Measurements from ENCODE around the gene REV1. TPM values are rescaled to one million over a fixed set of nuclear protein-coding genes. Genes with fewer than 3 reads are reported as not detected.

Gene REV1
- total RNA-seq, 2 experiments from 2014 or later = 27.9 to 29.1 TPM

DNA sequence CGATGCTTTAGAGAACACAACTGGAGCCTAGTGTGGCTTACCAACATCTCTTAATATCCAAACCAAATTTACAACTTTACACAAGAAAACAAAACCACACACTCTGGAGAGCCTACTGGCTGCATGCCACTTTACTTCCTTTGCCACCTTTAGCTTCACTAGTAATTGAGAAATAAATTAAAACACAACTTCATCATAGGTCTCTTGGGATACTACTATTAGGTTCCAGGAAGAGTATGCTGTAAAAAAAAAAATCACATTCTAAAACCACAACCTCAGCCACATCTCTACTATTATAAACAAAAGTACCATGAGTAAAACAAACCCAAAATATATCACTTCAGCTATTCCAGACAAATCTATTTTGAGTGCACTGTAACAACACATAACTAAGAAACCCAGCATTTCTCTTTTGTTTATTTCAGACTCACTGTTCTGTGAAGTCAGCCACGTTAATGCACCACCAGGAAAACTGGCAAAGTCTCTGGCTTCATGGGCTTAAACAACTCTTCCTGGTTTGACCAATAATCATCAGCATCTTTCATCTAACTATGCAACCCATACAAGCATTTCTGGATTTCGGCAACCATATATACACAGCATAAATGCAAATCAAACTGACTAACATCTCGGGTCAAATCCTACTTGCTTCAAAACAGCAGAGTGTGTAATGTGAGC is 59.1 kb downstream of the REV1 start:
- POLR2A ChIA-PET = no interaction called here
- Mint-ChIP-seq H3K36me3 (ENCODE audit: low read depth) (peaks cover 22% of the 10 kb centered on the region), H3K4me3 (no peak overlapping the region), H3K27me3 (no peaks in the 10 kb centered on the region), H3K9me3 (no peaks in the 10 kb centered on the region), H3K4me1 (peaks cover 12% of the 10 kb centered on the region), H3K27ac (no peak overlapping the region)
- CTCF ChIA-PET = no interaction called here
- no peak for DNase-seq

DNA sequence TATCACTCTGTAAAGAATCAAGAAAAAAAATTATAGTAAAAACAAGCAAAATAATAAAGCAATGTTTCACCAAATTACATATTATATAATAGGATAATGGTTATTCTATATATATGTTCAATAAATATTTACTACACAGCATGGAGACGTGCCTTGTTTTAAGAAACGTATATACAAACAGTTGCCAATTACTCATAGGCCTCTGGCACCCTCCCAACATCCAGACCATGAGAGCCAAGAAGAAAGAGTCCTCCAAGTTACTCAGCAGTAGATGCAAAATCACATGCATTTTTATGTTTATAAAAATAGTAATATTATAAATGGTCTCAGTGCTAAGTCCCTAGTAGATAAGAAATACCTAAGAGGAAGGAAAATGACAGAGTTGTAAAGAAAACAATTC is 64.8 kb downstream of the REV1 start:
- CTCF ChIA-PET = no interaction called here
- POLR2A ChIA-PET = no interaction called here
- DNase-seq = no peak
- H3K9me3 Mint-ChIP-seq = no peaks in the 10 kb centered on the region
- no peak overlapping the region for H3K4me3 Mint-ChIP-seq
- H3K36me3 Mint-ChIP-seq (ENCODE audit: low read depth) = peaks cover 30% of the 10 kb centered on the region
- H3K27me3 Mint-ChIP-seq = no peaks in the 10 kb centered on the region
- H3K27ac Mint-ChIP-seq = no peak overlapping the region
- H3K4me1 Mint-ChIP-seq = no peaks in the 10 kb centered on the region

DNA sequence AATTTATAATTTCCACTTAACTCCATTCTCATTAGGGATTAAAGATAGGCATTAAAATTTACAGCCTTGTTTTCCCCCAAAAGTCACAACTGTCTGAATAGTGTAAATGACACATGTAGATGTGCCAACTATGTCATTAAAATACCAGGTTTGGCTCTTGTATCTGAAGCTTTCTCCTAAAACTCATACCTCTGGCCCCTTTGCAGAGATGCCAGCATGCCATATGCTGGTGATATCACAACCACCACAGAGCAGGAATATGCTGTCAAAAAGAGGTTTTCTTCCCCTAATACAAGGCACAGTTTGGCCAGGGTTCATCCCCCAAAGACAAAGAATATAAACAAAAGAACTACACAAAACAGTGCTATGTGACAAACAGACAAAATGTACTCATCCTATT is 65.4 kb downstream of the REV1 start:
- peaks cover 35% of the 10 kb centered on the region for H3K36me3 Mint-ChIP-seq (ENCODE audit: low read depth)
- H3K4me3 Mint-ChIP-seq = no peak overlapping the region
- H3K27ac Mint-ChIP-seq = no peak overlapping the region
- no peaks in the 10 kb centered on the region for H3K9me3 Mint-ChIP-seq
- POLR2A ChIA-PET = no interaction called here
- CTCF ChIA-PET = no interaction called here
- H3K4me1 Mint-ChIP-seq = no peaks in the 10 kb centered on the region
- no peaks in the 10 kb centered on the region for H3K27me3 Mint-ChIP-seq
- DNase-seq = no peak

DNA sequence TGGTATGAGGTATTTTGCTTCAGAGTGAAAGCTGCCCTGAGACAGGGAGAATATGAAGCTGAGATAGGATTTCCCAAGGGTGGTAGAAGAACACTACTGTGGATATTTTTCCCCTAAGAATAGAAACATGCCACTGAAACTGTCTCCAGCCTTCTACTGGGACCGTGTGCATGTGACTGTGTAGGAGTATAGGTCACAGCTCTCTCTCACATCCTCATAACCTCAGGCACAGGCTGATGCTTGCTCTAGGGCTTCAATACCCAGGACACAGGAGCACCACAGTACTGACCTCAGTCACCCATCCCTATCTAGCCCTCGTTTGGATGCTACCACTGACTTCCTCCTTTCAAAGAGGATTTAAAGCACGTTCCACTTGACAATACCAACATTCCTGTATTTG is 67.2 kb downstream of the REV1 start:
- peaks cover 35% of the 10 kb centered on the region for H3K36me3 Mint-ChIP-seq (ENCODE audit: low read depth)
- DNase-seq = no peak
- no peak overlapping the region for H3K27ac Mint-ChIP-seq
- H3K27me3 Mint-ChIP-seq = no peaks in the 10 kb centered on the region
- no peaks in the 10 kb centered on the region for H3K4me1 Mint-ChIP-seq
- ChIA-PET POLR2A (no interaction called here), CTCF (no interaction called here)
- no peak overlapping the region for H3K4me3 Mint-ChIP-seq
- no peaks in the 10 kb centered on the region for H3K9me3 Mint-ChIP-seq

DNA sequence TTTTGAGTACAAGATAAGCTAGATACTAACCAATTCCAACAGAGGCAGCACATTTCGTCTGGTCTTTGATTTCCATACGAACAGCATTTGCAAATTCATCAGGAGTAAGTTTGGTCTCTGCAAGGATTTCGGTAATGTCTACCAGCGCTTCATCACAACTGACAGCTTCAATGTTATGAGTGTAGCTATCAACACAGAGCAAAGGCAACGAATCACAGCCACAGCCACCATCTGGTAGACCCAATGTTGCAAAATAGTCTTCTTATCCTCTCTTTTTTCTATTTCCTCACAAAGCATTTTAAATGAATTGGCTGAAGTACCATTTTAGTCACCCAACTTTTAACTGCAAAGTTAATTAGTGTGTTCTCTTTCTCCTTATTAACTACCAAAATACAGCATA is 68.3 kb downstream of the REV1 start:
- Mint-ChIP-seq H3K36me3 (ENCODE audit: low read depth) (peaks cover 38% of the 10 kb centered on the region), H3K9me3 (no peaks in the 10 kb centered on the region), H3K4me3 (no peak overlapping the region), H3K27me3 (no peaks in the 10 kb centered on the region), H3K27ac (no peak overlapping the region), H3K4me1 (no peaks in the 10 kb centered on the region)
- ChIA-PET POLR2A (no interaction called here), CTCF (interaction anchor here (1.7 kb wide), 1 partner anchor 19 kb away, joined by 4 read pairs; no protein-coding TSS in a partner anchor)
- no peak for DNase-seq

DNA sequence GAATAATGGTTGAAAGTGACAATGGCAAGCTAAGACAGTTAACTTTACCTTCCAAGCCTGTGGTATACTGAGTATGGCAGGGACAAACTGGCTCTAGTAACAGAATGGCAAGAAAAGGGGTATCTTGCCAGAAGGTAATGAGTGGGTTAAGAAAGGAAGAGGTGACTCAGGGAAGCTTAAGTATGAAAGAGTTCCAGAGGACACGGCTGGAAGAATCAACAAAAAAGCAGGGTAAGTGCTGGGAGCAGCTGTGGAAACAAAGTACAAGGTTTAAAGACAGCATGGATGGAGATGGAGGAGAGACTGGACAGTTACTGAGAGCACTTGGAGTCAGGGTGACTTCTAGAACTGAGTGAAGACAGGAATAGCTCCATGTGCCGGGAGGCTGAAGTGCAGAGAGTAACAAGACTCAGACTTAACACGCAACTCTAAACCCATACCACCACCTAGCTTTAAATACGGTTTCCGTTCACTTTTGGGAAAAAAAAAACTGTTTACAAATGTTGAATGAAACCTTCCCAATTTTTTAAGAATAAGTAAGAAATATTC is 69.0 kb downstream of the REV1 start:
- CTCF ChIA-PET = interaction anchor here (1.7 kb wide), 1 partner anchor 18 kb away, joined by 4 read pairs; no protein-coding TSS in a partner anchor
- DNase-seq = no peak
- Mint-ChIP-seq H3K36me3 (ENCODE audit: low read depth) (peaks cover 40% of the 10 kb centered on the region), H3K27me3 (no peaks in the 10 kb centered on the region), H3K27ac (no peak overlapping the region), H3K4me3 (no peak overlapping the region), H3K4me1 (no peaks in the 10 kb centered on the region), H3K9me3 (no peaks in the 10 kb centered on the region)
- POLR2A ChIA-PET = interaction anchor here (0.7 kb wide), 1 partner anchor 84 kb away, joined by 3 read pairs; the partner anchor contains the start of gene EIF5B

DNA sequence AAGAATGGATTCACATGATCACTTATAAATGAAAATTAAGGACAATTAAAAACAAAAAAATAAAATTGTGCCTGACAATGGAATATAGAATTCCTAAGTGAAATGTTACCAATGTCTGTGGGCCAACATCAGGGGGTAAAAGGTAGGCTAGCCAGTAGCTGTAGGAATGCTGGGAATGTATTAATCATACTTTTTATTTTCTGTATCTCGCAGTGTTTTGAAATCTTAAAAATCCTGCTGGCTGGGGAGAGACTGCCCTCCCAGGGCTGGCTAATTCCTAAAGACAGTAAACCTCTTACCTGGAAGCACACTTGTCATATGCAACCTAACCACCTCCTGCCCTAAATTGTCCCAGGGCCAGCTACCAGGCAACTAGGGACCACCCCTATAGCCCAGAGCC is 69.8 kb downstream of the REV1 start:
- ChIA-PET CTCF (interaction anchor here (1.7 kb wide), 1 partner anchor 17 kb away, joined by 4 read pairs; no protein-coding TSS in a partner anchor), POLR2A (no interaction called here)
- no peak overlapping the region for H3K27ac Mint-ChIP-seq
- no peak overlapping the region for H3K4me3 Mint-ChIP-seq
- peaks cover 43% of the 10 kb centered on the region for H3K36me3 Mint-ChIP-seq (ENCODE audit: low read depth)
- H3K9me3 Mint-ChIP-seq = no peaks in the 10 kb centered on the region
- no peaks in the 10 kb centered on the region for H3K4me1 Mint-ChIP-seq
- no peak for DNase-seq
- H3K27me3 Mint-ChIP-seq = no peaks in the 10 kb centered on the region

DNA sequence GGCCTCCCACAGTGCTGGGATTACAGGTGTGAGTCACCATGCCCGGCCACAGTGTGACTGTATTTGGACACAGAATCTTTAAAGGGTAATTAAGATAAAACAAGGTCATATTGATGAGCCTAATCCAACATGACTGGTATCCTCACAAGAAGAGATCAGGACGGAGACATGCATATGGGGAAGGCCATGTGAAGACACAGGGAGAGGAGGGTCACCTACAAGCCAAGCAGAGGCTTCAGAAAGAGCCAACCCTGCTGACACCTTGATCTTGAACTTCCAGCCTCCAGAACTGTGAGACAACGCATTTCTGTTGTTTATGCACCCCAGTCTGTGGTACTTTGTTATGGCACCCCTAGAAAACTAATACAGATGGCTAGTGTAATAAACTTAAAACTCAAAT is 72.4 kb downstream of the REV1 start:
- H3K27me3 Mint-ChIP-seq = no peaks in the 10 kb centered on the region
- peaks cover 53% of the 10 kb centered on the region for H3K36me3 Mint-ChIP-seq (ENCODE audit: low read depth)
- ChIA-PET CTCF (no interaction called here), POLR2A (no interaction called here)
- no peak overlapping the region for H3K4me3 Mint-ChIP-seq
- no peaks in the 10 kb centered on the region for H3K9me3 Mint-ChIP-seq
- no peak for DNase-seq
- no peak overlapping the region for H3K27ac Mint-ChIP-seq
- H3K4me1 Mint-ChIP-seq = no peaks in the 10 kb centered on the region

DNA sequence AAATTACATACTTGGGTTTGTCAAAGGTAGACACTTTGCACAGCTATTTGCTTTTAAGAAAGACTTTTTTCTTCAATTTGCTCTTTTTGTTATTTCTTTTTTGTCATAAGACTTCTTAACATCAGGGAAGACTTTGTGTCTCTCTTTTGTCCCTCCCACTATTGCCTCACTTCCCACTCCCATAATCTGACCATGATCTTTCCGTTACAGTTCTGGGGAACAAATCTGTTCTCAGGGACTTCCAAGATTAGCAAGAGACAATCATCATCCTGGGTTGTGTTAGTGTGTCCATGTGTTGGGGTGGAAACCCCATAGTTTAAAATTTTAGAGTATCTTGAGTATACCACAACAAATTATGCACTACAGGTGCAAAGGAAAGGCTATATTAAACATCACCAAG is 75.3 kb downstream of the REV1 start:
- ChIA-PET POLR2A (interaction anchor here (1.1 kb wide), 1 partner anchor 12 kb away, joined by 3 read pairs; no protein-coding TSS in a partner anchor), CTCF (no interaction called here)
- no peak for DNase-seq
- H3K27me3 Mint-ChIP-seq = no peaks in the 10 kb centered on the region
- H3K4me3 Mint-ChIP-seq = no peak overlapping the region
- no peaks in the 10 kb centered on the region for H3K4me1 Mint-ChIP-seq
- peaks cover 52% of the 10 kb centered on the region for H3K36me3 Mint-ChIP-seq (ENCODE audit: low read depth)
- H3K27ac Mint-ChIP-seq = no peak overlapping the region
- no peaks in the 10 kb centered on the region for H3K9me3 Mint-ChIP-seq

DNA sequence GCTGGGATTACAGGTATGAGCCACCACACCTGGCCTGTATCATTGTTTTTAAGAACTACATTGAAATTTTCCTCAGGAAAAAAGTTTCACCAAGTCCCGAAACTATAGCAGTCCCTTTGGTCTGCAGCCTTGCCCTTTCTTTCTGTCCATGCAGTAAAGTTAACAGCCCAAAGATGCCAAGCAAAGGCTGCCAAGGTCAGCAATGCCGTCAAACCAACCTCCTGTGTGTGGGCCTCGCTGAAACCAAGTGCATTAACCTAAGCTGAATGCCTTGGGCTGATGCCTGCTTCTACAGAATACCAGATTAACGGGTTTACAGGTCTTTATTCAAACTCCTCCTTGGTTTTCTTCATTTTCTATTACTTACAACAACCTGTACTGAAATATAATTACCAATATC is 79.5 kb downstream of the REV1 start:
- Mint-ChIP-seq H3K27me3 (no peaks in the 10 kb centered on the region), H3K9me3 (no peaks in the 10 kb centered on the region), H3K4me3 (no peak overlapping the region), H3K27ac (no peak overlapping the region), H3K36me3 (ENCODE audit: low read depth) (peaks cover 40% of the 10 kb centered on the region), H3K4me1 (no peaks in the 10 kb centered on the region)
- POLR2A ChIA-PET = no interaction called here
- DNase-seq = no peak
- CTCF ChIA-PET = no interaction called here

DNA sequence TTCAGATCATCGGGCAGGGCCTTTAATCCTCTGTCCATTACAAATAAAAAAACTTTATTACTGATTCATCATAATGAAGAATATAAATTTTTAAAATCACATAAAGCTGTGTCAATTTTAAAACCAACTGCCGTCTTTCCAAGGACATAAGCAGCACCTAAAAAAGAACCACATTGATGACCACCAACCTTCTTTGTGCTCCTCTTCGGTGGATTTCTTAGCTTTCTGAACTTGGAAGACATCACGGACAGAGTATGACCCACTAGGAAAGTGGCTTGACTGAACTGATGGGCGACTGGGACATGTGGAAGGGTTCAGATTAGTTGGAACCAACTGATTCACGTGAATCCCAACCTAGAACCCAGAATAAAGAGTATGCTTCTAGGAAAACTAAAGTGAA is 83.7 kb downstream of the REV1 start:
- Mint-ChIP-seq H3K9me3 (no peaks in the 10 kb centered on the region), H3K36me3 (ENCODE audit: low read depth) (peaks cover 47% of the 10 kb centered on the region), H3K27me3 (no peaks in the 10 kb centered on the region), H3K27ac (no peak overlapping the region), H3K4me3 (no peak overlapping the region), H3K4me1 (no peaks in the 10 kb centered on the region)
- DNase-seq = no peak
- ChIA-PET CTCF (no interaction called here), POLR2A (no interaction called here)

DNA sequence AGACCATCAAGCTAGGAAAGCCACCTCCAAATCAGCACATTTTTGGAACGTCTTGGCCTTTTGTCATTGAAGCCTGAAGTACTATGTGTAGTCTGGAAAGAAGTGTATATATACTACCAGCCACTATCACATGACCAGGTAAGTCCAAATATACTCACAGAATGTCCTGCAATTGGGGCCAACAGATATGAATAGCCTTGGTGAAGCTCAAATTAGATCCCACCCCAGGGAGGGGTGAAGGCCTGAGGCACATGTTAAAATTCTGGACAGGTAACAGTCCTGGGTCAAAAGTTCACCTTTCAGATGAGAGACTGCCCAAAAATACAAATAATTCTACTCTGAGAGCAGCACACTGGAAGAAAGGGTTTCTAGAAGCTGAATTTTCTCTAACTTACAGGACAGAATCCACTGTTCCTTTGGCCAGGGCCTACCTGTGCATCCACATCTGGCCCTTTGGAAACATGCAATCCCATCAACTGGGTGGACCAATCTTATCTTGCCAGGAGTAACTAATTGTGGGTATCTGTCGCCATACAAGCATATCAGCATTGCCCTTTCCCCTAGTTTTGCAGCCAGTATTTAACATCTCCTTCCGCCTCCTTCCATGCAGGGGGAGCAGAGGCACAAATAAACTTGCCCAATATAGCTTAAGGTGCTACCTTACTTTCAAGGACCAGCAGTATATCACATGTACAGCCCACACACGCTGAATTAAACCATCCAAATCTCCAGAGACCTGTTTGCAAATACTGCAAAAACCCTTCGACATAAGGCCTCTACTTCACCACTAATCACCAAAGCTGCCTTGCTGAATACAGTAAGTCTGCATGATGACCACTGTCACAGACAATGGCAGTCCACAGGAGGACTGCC is 84.8 kb downstream of the REV1 start:
- Mint-ChIP-seq H3K27me3 (no peaks in the 10 kb centered on the region), H3K27ac (no peak overlapping the region), H3K4me3 (no peak overlapping the region), H3K4me1 (no peaks in the 10 kb centered on the region), H3K36me3 (ENCODE audit: low read depth) (peaks cover 43% of the 10 kb centered on the region), H3K9me3 (no peaks in the 10 kb centered on the region)
- ChIA-PET CTCF (interaction anchor here (1.3 kb wide), 1 partner anchor 67 kb away, joined by 3 read pairs; the partner anchor contains the start of gene EIF5B), POLR2A (no interaction called here)
- DNase-seq = no peak

DNA sequence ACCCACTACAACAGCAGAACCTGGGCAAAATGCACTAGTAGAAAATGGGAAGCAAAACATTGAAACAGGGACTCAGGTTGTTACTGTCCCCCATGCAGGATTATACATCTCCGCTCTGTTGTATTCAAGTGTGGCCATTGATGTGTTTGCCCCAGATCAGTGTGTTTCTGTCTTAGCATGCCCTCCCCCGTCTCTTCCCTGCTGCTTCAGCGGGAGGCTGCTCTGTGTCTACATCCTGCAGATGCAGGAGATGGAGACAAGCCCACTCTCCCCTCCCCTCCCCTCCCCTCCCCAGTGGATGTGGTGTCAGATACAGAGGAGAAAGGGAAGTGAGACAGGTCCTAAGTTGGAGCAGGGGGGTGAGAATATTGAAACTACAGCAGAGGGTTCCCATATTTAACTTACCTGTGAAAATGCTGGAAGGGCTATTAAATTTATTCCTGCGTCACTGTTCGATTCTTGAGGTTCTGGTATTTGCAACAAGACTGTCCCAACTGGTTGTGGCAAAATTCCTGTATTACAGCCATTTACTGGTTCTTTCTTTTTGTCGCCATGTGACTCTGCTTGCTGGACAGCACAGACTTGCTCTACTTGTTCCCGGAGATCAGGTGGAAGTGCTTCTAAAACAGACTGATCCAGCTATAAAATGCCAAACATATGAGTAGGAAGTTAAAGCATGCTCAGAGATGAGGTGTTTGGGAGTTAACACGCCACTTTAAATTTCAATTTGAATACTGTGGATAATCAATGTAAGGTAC is 85.6 kb downstream of the REV1 start:
- Mint-ChIP-seq H3K4me1 (no peaks in the 10 kb centered on the region), H3K36me3 (ENCODE audit: low read depth) (peaks cover 52% of the 10 kb centered on the region), H3K27ac (no peak overlapping the region), H3K27me3 (no peaks in the 10 kb centered on the region), H3K4me3 (no peak overlapping the region), H3K9me3 (no peaks in the 10 kb centered on the region)
- no peak for DNase-seq
- CTCF ChIA-PET = interaction anchor here (1.3 kb wide), 1 partner anchor 67 kb away, joined by 3 read pairs; the partner anchor contains the start of gene EIF5B
- POLR2A ChIA-PET = no interaction called here
